CD14-positive monocyte (primary cell): ENCODE data around the gene OGFOD2. TPM values are rescaled to one million over a fixed set of nuclear protein-coding genes. Genes with fewer than 3 reads are reported as not detected.

Source experiments
- DNase-seq, 3 donors: peaks; one replicate each; pipeline ENCODE4 v3.0.0-alpha.2; 2011 to 2022
- H2AFZ ChIP-seq: 2 replicates; pipeline ENCODE4 v1.6.0; 2012; ENCODE audit warnings: mild to moderate bottlenecking, low read depth, low read length, inconsistent platforms; ENCODE audit not compliant: insufficient read depth, poor library complexity, severe bottlenecking
- H3K27ac ChIP-seq, 2 donors: 1 replicate in 1 of 2; 2 replicates in 1 of 2; pipeline ENCODE4 v1.5.1; 2012 to 2013; ENCODE audit warnings: low read length in 2 of 2, control low read depth in 1 of 2, inconsistent platforms in 1 of 2, low read depth in 1 of 2, mild to moderate bottlenecking in 1 of 2
- H3K27me3 ChIP-seq, 2 donors: one replicate each; pipeline versions ENCODE4 v1.6.0 to v1.6.1; 2011 to 2013; ENCODE audit warnings: low read length in 2 of 2; ENCODE audit not compliant: control insufficient read depth in 2 of 2, insufficient read depth in 2 of 2
- H3K36me3 ChIP-seq, 2 donors: replicated peaks in 1 of 2; 1 replicate in 1 of 2; 2 replicates in 1 of 2; pipeline versions ENCODE4 v1.5.1 to v1.6.1; 2012 to 2013; ENCODE audit warnings: low read length in 2 of 2, control low read depth in 1 of 2, inconsistent platforms in 1 of 2, mild to moderate bottlenecking in 1 of 2; ENCODE audit not compliant: insufficient read depth in 2 of 2, control insufficient read depth in 1 of 2
- H3K4me1 ChIP-seq, 2 donors: 1 replicate in 1 of 2; 2 replicates in 1 of 2; pipeline versions ENCODE4 v1.5.1 to v1.6.1; 2012 to 2013; ENCODE audit warnings: low read length in 2 of 2, control low read depth in 1 of 2, inconsistent platforms in 1 of 2, mild to moderate bottlenecking in 1 of 2, moderate library complexity in 1 of 2; ENCODE audit not compliant: insufficient read depth in 2 of 2, control insufficient read depth in 1 of 2
- H3K4me2 ChIP-seq: replicated peaks from 2 replicates; pipeline ENCODE3; 2012; ENCODE audit warnings: low read length, moderate library complexity, mild to moderate bottlenecking; ENCODE audit not compliant: poor library complexity, severe bottlenecking; ENCODE audit errors: extremely low read depth
- H3K4me3 ChIP-seq, 3 experiments: fragments of 200-600 bp in 1 of 3; sonication (generic) in 1 of 3; replicated peaks in 1 of 3; 1 replicate in 2 of 3; 2 replicates in 1 of 3; pipeline ENCODE4 v1.5.1; 2011 to 2013; ENCODE audit warnings: low read length in 3 of 3, mild to moderate bottlenecking in 3 of 3, control low read depth in 2 of 3, low read depth in 2 of 3, inconsistent platforms in 1 of 3, moderate library complexity in 1 of 3
- H3K79me2 ChIP-seq: 2 replicates; pipeline ENCODE4 v1.6.0; 2012; ENCODE audit warnings: mild to moderate bottlenecking, control low read depth, inconsistent platforms, low read length, moderate library complexity; ENCODE audit not compliant: insufficient read depth
- H3K9ac ChIP-seq: 2 replicates; pipeline ENCODE4 v1.6.0; 2017; ENCODE audit warnings: low read length, mild to moderate bottlenecking; ENCODE audit not compliant: insufficient read depth, poor library complexity, severe bottlenecking
- H3K9me3 ChIP-seq, 2 donors: replicated peaks in 1 of 2; 1 replicate in 1 of 2; 2 replicates in 1 of 2; pipeline versions ENCODE4 v1.5.1 to v1.6.1; 2012 to 2013; ENCODE audit warnings: low read length in 2 of 2, control low read depth in 1 of 2; ENCODE audit not compliant: control insufficient read depth in 1 of 2, insufficient read depth in 1 of 2
- H4K20me1 ChIP-seq: 2 replicates; pipeline ENCODE4 v1.6.0; 2012; ENCODE audit warnings: mild to moderate bottlenecking, low read length, control low read depth, moderate library complexity; ENCODE audit not compliant: insufficient read depth
- H3K27ac Mint-ChIP-seq, 7 donors: one replicate each; pipeline ENCODE4 v1.8.0; 2020; ENCODE audit warnings: mild to moderate bottlenecking in 7 of 7, mixed read lengths in 7 of 7, moderate library complexity in 6 of 7, inconsistent platforms in 2 of 7
- H3K27me3 Mint-ChIP-seq, 3 donors: one replicate each; pipeline ENCODE4 v1.8.0; 2021 to 2022; ENCODE audit warnings: low read depth in 3 of 3, mild to moderate bottlenecking in 3 of 3, mixed read lengths in 3 of 3, moderate library complexity in 3 of 3, inconsistent platforms in 1 of 3
- H3K36me3 Mint-ChIP-seq, 2 donors: one replicate each; pipeline ENCODE4 v1.8.0; 2020; ENCODE audit warnings: mixed read lengths in 2 of 2, inconsistent platforms in 1 of 2, mild to moderate bottlenecking in 1 of 2
- H3K4me1 Mint-ChIP-seq: one replicate; pipeline ENCODE4 v1.8.0; 2020; ENCODE audit warnings: mild to moderate bottlenecking, mixed read lengths
- H3K4me3 Mint-ChIP-seq, 2 donors: one replicate each; pipeline ENCODE4 v1.8.0; 2020; ENCODE audit warnings: mild to moderate bottlenecking in 2 of 2, mixed read lengths in 2 of 2, moderate library complexity in 1 of 2
- H3K9me3 Mint-ChIP-seq, 7 donors: one replicate each; pipeline ENCODE4 v1.8.0; 2020 to 2022; ENCODE audit warnings: mixed read lengths in 7 of 7, mild to moderate bottlenecking in 6 of 7, moderate library complexity in 6 of 7, inconsistent platforms in 2 of 7
- WGBS: methylation state at CpG from one replicate; pipeline ENCODE4 v1.1.5; 2013; ENCODE audit warnings: missing lambda C conversion rate; ENCODE audit not compliant: insufficient coverage; 5-methylcytosine and 5-hydroxymethylcytosine counted together
- intact Hi-C, 2 donors: fragments of 100-400 bp; cut with micrococcal nuclease; formaldehyde crosslinking; loops; one replicate each; pipeline versions ENCODE4 v1.15.0 to v1.15.1; 2023
- polyA plus RNA-seq, 3 donors: library from polyadenylated mRNA; depleted of rRNA in 1 of 3; unstranded in 2 of 3; stranded (reverse) in 1 of 3; fragments of 300-500 nt in 2 of 3; fragments of >200 nt in 1 of 3; fragmentation: Illumina TruSeq in 2 of 3; gene quantifications; 1 replicate in 2 of 3; 2 replicates in 1 of 3; pipeline ENCODE4 v1.2.3, GENCODE V29; 2012 to 2021
- TF ChIP-seq, protein P1 (sequence below): fragments of 200-600 bp; IDR thresholded peaks from one replicate; pipeline ENCODE4 v1.8.0; 2022; ENCODE audit warnings: antibody characterized with exemption, mild to moderate bottlenecking

OGFOD2 gene
- polyA plus RNA-seq, 3 donors: 13.0 to 30.3 (median 13.6) TPM

DNA sequence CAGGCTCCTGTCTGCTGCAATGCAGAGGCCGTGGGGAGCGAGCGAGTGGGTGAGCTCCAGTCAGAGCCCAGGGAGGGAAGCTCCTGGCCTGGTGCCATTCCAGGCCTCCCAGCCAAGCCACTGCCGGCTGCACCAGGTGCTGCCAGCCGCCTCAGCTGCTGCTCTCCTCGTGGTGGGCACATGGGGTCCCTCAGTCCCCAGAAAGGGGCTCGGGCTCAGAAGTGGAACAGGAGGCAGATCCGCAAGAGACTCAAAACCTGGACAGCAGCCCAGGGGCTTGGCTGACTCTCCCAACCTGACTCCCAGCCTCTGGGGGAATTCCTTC is 11.1 kb upstream of the OGFOD2 start:
- no peak overlapping the region for H3K27ac ChIP-seq
- H3K4me3 ChIP-seq: no peak overlapping the region
- H3K4me2 ChIP-seq: no peak overlapping the region
- peaks cover 0 to 3% (median 0%) of the 10 kb centered on the region in 3 donors for H3K27me3 Mint-ChIP-seq
- H3K27me3 ChIP-seq: no peaks in the 10 kb centered on the region
- intact Hi-C loops: no loop called here
- no peaks in the 10 kb centered on the region for H4K20me1 ChIP-seq
- H3K4me1 ChIP-seq: peaks cover 11 to 14% of the 10 kb centered on the region in 2 donors
- peaks cover 4% of the 10 kb centered on the region for H3K4me1 Mint-ChIP-seq
- H2AFZ ChIP-seq: no peak overlapping the region
- H3K27ac Mint-ChIP-seq: no peak overlapping the region
- no peaks in the 10 kb centered on the region for H3K9me3 ChIP-seq
- TF ChIP-seq, protein P1, sequence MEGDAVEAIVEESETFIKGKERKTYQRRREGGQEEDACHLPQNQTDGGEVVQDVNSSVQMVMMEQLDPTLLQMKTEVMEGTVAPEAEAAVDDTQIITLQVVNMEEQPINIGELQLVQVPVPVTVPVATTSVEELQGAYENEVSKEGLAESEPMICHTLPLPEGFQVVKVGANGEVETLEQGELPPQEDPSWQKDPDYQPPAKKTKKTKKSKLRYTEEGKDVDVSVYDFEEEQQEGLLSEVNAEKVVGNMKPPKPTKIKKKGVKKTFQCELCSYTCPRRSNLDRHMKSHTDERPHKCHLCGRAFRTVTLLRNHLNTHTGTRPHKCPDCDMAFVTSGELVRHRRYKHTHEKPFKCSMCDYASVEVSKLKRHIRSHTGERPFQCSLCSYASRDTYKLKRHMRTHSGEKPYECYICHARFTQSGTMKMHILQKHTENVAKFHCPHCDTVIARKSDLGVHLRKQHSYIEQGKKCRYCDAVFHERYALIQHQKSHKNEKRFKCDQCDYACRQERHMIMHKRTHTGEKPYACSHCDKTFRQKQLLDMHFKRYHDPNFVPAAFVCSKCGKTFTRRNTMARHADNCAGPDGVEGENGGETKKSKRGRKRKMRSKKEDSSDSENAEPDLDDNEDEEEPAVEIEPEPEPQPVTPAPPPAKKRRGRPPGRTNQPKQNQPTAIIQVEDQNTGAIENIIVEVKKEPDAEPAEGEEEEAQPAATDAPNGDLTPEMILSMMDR: no peak
- no peaks in the 10 kb centered on the region for H3K36me3 ChIP-seq
- H3K9me3 Mint-ChIP-seq: no peaks in the 10 kb centered on the region
- no peak overlapping the region for H3K9ac ChIP-seq
- H3K36me3 Mint-ChIP-seq: no peaks in the 10 kb centered on the region
- no peak for DNase-seq
- 79% methylated on average over 6 of the region's 8 CpGs for WGBS
- no peak overlapping the region for H3K4me3 Mint-ChIP-seq
- H3K79me2 ChIP-seq: no peaks in the 10 kb centered on the region

DNA sequence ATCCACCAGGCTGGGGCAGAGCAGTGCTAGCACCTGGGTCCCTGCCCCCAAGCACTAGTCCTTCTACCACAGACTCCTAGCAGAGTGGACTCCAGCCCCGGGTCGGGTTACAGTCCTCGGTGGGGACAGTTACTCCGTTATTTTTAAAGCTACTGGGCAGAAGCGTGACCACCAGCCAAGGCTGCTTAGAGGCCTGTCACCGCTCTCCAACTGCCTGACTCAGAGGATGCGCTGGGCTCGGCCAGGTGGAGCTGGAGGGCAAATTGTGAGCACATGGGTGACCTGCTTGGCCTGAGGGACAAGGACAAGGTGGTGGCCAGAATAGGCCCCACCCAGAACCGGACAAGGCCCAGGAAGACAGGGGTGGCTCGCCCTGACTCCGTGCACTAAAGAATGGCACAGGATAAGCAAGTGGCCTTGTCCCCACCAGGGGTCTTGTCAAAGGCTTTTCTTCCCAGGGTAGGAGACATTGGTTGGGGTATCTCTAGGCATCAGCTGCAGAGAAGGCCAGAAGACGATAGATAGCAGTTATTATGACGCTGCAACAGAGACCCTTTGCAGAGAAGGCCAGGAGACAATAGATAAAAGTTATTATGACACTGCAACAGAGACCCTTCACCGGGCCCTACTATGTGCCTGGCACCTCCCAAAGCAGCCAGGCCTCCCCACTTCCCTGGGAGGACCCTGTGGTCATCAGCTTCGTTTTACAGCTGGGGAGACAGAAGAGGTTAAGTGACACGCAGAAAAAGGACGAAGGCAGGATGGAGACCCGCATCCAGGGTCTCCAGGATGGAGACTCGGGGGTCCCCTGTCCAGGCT is 10.4 kb upstream of the OGFOD2 start:
- Histone ChIP-seq H3K27me3 (no peaks in the 10 kb centered on the region), H3K36me3 (no peaks in the 10 kb centered on the region), H3K9ac (no peak overlapping the region), H4K20me1 (no peaks in the 10 kb centered on the region), H3K27ac (no peak overlapping the region), H3K79me2 (no peaks in the 10 kb centered on the region), H2AFZ (no peak overlapping the region), H3K9me3 (no peaks in the 10 kb centered on the region), H3K4me1 (peaks cover 11 to 14% of the 10 kb centered on the region in 2 donors), H3K4me2 (no peak overlapping the region), H3K4me3 (no peak overlapping the region)
- Mint-ChIP-seq H3K27me3 (peaks cover 0 to 3% (median 0%) of the 10 kb centered on the region in 3 donors), H3K36me3 (no peaks in the 10 kb centered on the region), H3K9me3 (no peaks in the 10 kb centered on the region), H3K4me1 (peaks cover 4% of the 10 kb centered on the region), H3K27ac (no peak overlapping the region), H3K4me3 (no peak overlapping the region)
- DNase-seq: no peak
- WGBS: 96% methylated on average over 17 of the region's 19 CpGs
- intact Hi-C loops: no loop called here
- TF ChIP-seq, protein P1: no peak
